Gastroesophageal sphincter (tissue), 4 donors: Measurements from ENCODE around the gene DUSP9. TPM values are rescaled to one million over a fixed set of nuclear protein-coding genes. Genes with fewer than 3 reads are reported as not detected.

Source experiments
- ATAC-seq: fragments of 150-250 bp; one replicate; pipeline ENCODE4 v1.9.1; 2016; ENCODE audit warnings: mild to moderate bottlenecking, moderate library complexity
- H3K27ac ChIP-seq, 4 donors: fragments of 200-600 bp; sonication (generic) in 3 of 4; 1 replicate in 3 of 4; 2 replicates in 1 of 4; pipeline ENCODE4 v1.5.1; 2016 to 2019
- H3K27me3 ChIP-seq: fragments of 200-600 bp; sonication (generic); one replicate; pipeline ENCODE4 v1.5.1; 2019
- H3K36me3 ChIP-seq, 2 donors: fragments of 200-600 bp; sonication (generic); one replicate each; pipeline ENCODE4 v1.5.1; 2019; ENCODE audit warnings: control low read depth in 1 of 2
- H3K4me1 ChIP-seq, 3 donors: fragments of 200-600 bp; sonication (generic); 1 replicate in 2 of 3; 2 replicates in 1 of 3; pipeline ENCODE4 v1.5.1; 2016 to 2019; ENCODE audit warnings: control low read depth in 2 of 3
- H3K4me3 ChIP-seq, 2 donors: fragments of 200-600 bp; sonication (generic); one replicate each; pipeline ENCODE4 v1.5.1; 2019; ENCODE audit warnings: mild to moderate bottlenecking in 1 of 2, moderate library complexity in 1 of 2
- H3K9me3 ChIP-seq, 3 donors: fragments of 200-600 bp; sonication (generic); one replicate each; pipeline ENCODE4 v1.5.1; 2017 to 2019; ENCODE audit warnings: control low read depth in 2 of 3
- CTCF ChIP-seq, 4 experiments: fragments of 200-600 bp in 2 of 4; fragments of 450-650 bp in 2 of 4; sonication (generic) in 1 of 4; IDR thresholded peaks; one replicate each; pipeline ENCODE4 v1.5.1; 2017 to 2019; ENCODE audit warnings: antibody characterized with exemption in 4 of 4, mild to moderate bottlenecking in 2 of 4, moderate library complexity in 2 of 4
- EP300 ChIP-seq: sonication (generic); formaldehyde crosslinking; IDR thresholded peaks from one replicate; pipeline ENCODE4 v1.6.1; 2017; ENCODE audit warnings: antibody characterized with exemption, mild to moderate bottlenecking
- POLR2A ChIP-seq, 2 donors: fragments of 450-650 bp; IDR thresholded peaks; one replicate each; pipeline ENCODE4 v1.6.1; 2017; ENCODE audit warnings: antibody characterized with exemption in 2 of 2, mild to moderate bottlenecking in 2 of 2, moderate library complexity in 1 of 2
- POLR2AphosphoS5 ChIP-seq: sonication (generic); formaldehyde crosslinking; IDR thresholded peaks from one replicate; pipeline ENCODE4 v1.6.1; 2017; ENCODE audit warnings: antibody characterized with exemption
- WGBS, 2 donors: methylation state at CpG; one replicate each; pipeline ENCODE4 v1.1.5; 2018; ENCODE audit warnings: low coverage in 1 of 2; 5-methylcytosine and 5-hydroxymethylcytosine counted together
- total RNA-seq, 4 donors: library from RNA; depleted of rRNA; stranded (reverse); fragments of >200 nt; gene quantifications; one replicate each; pipeline ENCODE4 v1.1.0, GENCODE V29; 2016

The DUSP9 gene
- total RNA-seq, 4 donors from 2014 or later: not detected

- Histone ChIP-seq H3K27ac (no peak overlapping the region), H3K4me1 (peaks cover 0 to 17% (median 0%) of the 10 kb centered on the region in 3 donors), H3K27me3 (peaks cover 44% of the 10 kb centered on the region), H3K4me3 (no peak overlapping the region), H3K9me3 (peaks cover 0 to 5% (median 0%) of the 10 kb centered on the region in 3 donors), H3K36me3 (no peaks in the 10 kb centered on the region)
- no peak for TF ChIP-seq POLR2A (IDR thresholded peaks at IDR 0.05)
- 82% methylated on average over 8 of the region's 13 CpGs; no CpG with 5 or more reads in 1 of the 2 donors for WGBS, 2 donors
- no peak for ATAC-seq
Observed at GRCh38 chrX:153650959-153651358, 4.0 kb downstream of the DUSP9 start.

GRCh38 chrX:153651540-153652079 lies 4.6 kb downstream of the DUSP9 start:
- H3K36me3 ChIP-seq: no peaks in the 10 kb centered on the region
- H3K27me3 ChIP-seq: peaks cover 37% of the 10 kb centered on the region
- H3K4me3 ChIP-seq: no peak overlapping the region
- H3K4me1 ChIP-seq: peaks cover 0 to 16% (median 0%) of the 10 kb centered on the region in 3 donors
- TF ChIP-seq EP300 (no peak), POLR2AphosphoS5 (no peak), POLR2A (IDR thresholded peaks at IDR 0.05) (no peak), CTCF (IDR thresholded peaks at IDR 0.05) (no peak)
- WGBS, 2 donors: no CpG with 5 or more reads among the region's 9 CpGs
- no peak for ATAC-seq
- H3K27ac ChIP-seq: no peak overlapping the region
- H3K9me3 ChIP-seq: peaks cover 0 to 5% (median 0%) of the 10 kb centered on the region in 3 donors

GRCh38 chrX:153653556-153653955 lies 6.6 kb downstream of the DUSP9 start:
- 82 to 100% methylated on average over 2 of the region's 2 CpGs for WGBS, 2 donors
- H3K9me3 ChIP-seq: peaks cover 0 to 5% (median 0%) of the 10 kb centered on the region in 3 donors
- H3K27me3 ChIP-seq: peaks cover 18% of the 10 kb centered on the region
- ATAC-seq: no peak
- no peaks in the 10 kb centered on the region for H3K4me1 ChIP-seq
- H3K4me3 ChIP-seq: no peak overlapping the region
- H3K27ac ChIP-seq: no peak overlapping the region
- no peaks in the 10 kb centered on the region for H3K36me3 ChIP-seq
- TF ChIP-seq POLR2A (IDR thresholded peaks at IDR 0.05): no peak
- TF ChIP-seq CTCF (IDR thresholded peaks at IDR 0.05): no peak
- no peak for TF ChIP-seq POLR2AphosphoS5
- no peak for TF ChIP-seq EP300

GRCh38 chrX:153657161-153657560 lies 10.2 kb downstream of the DUSP9 start:
- peaks cover 0 to 1% (median 0%) of the 10 kb centered on the region in 3 donors for H3K4me1 ChIP-seq
- peaks cover 4% of the 10 kb centered on the region for H3K27me3 ChIP-seq
- TF ChIP-seq EP300: no peak
- no peak overlapping the region for H3K4me3 ChIP-seq
- no CpG with 5 or more reads among the region's 9 CpGs for WGBS, 2 donors
- no peak overlapping the region for H3K27ac ChIP-seq
- H3K9me3 ChIP-seq: peaks cover 0 to 5% (median 0%) of the 10 kb centered on the region in 3 donors
- ATAC-seq: no peak
- no peaks in the 10 kb centered on the region for H3K36me3 ChIP-seq

- WGBS, 2 donors: 86 to 89% methylated on average over 1 to 3 of the region's 3 CpGs
- Histone ChIP-seq H3K27ac (no peak overlapping the region), H3K36me3 (no peaks in the 10 kb centered on the region), H3K9me3 (no peaks in the 10 kb centered on the region), H3K4me3 (no peak overlapping the region), H3K27me3 (peaks cover 14% of the 10 kb centered on the region), H3K4me1 (peaks cover 0 to 5% (median 0%) of the 10 kb centered on the region in 3 donors)
- TF ChIP-seq EP300: no peak
- no peak for ATAC-seq
Observed at GRCh38 chrX:153659268-153659667, 12.3 kb downstream of the DUSP9 start.

GRCh38 chrX:153662266-153662665 lies 15.3 kb downstream of the DUSP9 start:
- Histone ChIP-seq H3K27ac (no peak overlapping the region), H3K27me3 (peaks cover 14% of the 10 kb centered on the region), H3K9me3 (no peaks in the 10 kb centered on the region), H3K36me3 (no peaks in the 10 kb centered on the region), H3K4me3 (no peak overlapping the region), H3K4me1 (peaks cover 0 to 5% (median 0%) of the 10 kb centered on the region in 3 donors)
- 0% methylated on average over 2 of the region's 31 CpGs; no CpG with 5 or more reads in 1 of the 2 donors for whole genome bisulfite sequencing, 2 donors
- no peak for TF ChIP-seq POLR2AphosphoS5
- TF ChIP-seq CTCF (IDR thresholded peaks at IDR 0.05): peak in 2 of 4 experiments; percentile 28 to 52
- ATAC-seq: no peak
